NCI-H2107 treated with DMSO at 0.1 percent for 48 hours (cell line): Measurements from ENCODE around the gene VPS33A.
"Not testable (repeated sequence)": the region's sequence is repeated elsewhere in the genome, so short reads cannot be mapped to it uniquely, and the experiment has no call there.

Experiments used
- DNase-seq: peaks from one replicate; lab custom pipeline; 2025; ENCODE audit not compliant: unreplicated experiment; lab: John Stamatoyannopoulos, UW

VPS33A gene

DNA sequence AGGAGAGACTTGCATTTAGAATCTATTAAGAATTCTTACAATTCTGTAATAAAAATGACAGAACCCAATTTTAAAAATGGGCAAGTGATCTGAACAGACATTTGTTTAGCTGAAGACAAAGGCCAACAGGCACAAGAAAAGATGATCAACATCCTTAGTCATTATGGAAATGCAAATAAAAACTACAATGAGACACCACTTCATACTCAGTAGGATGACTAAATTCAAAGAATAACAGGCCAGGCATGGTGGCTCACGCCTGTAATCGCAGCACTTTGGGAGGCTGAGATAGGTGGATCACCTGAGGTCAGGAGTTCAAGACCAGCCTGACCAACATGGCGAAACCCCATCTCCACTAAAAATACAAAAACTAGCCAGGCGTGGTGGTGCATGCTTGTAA, 7.8 kb downstream of the VPS33A start:
- not testable (repeated sequence) for DNase-seq

DNA sequence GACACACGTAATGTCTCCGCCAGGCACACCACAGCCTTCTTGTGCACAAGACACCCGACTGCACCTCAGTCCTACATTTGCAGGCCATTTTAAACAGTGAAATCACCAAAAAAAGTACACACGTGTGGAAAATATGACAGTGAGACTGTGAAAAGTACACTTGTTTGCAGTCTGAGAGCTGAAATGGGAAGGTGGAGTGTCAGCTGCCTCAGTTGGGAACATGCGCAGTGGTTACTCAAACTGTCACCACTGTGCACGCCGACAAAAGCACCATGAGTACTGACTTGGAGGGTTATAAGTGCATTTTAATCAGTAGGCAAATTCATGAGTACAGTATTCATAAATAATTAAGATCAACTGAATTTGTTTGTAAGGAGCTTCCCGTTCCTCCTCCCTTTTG, 15.8 kb downstream of the VPS33A start:
- DNase-seq, result no peak

DNA sequence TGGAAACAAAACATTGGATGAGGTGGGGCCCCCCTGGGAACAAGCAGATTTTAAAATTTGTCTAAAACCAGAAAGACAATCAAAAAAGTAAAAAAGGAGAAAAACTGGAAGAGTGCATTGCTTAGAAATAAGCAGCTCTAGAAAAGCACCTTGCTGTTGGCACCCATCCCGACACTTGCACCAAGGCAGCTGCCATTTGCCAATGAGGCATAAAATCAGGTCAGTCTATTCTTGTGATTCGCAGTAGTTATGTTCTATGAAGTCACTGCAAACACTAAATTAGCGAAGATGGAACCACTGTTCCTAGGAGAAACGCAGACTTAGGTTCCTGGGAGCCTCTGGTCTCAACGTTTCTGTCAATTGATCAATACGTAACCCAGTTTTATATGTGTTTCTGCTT, 16.2 kb downstream of the VPS33A start:
- no peak for DNase-seq

DNA sequence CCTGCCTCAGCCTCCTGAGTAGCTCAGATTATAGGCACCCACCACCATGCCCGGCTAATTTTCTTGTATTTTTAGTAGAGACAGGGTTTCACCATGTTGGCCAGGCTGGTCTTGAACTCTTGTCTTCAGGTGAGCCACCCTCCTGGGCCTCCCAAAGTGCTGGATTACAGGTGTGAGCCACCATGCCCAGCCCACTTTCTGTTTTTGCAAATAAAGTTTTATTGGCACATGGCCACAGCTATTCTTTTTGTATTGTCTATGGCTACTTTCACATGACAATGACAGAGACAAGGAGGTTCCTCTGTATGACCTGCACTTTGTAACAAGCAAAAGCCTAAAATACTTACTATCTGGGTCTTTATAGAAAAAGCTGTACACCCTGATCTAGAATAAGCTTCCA, 20.7 kb downstream of the VPS33A start:
- DNase-seq, result no peak

DNA sequence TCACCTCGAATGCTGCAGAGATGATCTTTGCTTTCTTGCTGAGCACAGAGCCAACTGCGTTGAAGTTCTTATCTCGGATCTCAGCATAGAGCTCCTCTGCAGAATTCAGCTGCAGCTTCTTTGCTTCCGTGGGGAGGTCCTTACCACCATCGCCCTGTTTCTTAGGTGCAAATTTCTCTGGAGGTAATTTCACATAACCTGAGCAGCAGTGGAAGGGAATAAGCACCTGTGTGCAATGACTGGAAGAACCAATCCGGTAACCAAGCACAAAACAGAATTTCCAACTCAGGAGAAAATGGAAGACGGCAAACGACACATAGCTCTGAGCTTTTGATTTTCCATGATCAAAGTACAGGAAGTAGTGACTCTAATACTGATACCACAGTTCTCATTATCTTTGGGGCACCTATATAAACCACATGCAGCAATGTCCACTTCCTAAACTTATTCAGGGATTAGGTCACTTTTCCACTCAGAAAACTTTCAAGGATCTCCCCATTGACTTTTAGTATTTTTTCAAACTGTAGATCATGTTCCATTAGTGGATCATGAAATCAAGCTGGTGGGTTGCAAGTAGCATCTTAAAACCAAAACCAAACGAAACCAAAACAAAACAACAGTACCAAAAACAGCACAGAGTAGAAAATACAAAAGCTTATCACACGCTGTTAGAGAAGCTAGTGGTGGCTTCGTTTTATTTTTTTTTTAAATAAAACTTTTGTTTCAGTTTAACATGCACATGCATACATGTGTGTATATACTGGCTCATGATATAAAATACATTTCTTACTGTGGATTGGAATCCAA, 21.5 kb downstream of the VPS33A start:
- no peak for DNase-seq

DNA sequence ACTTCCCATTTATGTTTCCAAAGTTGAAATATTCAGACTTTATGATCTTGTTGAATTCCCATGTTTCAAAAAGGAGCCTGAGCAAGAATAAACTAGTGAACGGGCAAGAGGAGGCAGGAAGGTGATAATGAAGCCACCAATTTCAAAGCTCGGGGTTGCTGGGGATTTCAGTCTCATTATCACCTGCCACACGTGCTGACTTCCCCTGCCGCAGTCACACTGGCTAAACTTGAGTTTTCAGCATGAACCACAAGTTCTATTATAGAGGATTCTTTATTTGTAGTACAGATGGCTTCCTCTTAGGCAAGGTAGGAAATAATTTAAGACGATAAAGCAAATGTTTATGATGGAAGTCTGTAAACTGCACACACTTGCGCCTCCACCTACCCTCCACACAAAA, 22.3 kb downstream of the VPS33A start:
- DNase-seq, result no peak

DNA sequence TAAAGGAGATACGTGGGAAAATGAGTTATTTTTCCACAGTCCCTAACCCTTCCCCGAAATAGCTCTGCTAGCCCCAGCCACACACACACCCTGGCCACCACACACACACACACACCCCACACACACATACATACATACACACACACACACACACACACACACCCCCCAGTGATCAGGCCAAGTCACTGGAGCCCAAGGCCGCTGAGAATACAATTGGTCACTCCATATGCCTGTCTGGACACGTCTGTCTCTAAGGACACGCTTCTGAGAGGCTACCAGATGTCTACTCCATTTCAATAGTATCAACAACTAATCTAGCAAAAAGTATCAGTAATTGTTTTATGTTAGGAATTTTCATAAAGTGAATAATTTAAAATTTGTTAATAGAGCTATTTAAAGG, 27.4 kb downstream of the VPS33A start:
- DNase-seq, result no peak

DNA sequence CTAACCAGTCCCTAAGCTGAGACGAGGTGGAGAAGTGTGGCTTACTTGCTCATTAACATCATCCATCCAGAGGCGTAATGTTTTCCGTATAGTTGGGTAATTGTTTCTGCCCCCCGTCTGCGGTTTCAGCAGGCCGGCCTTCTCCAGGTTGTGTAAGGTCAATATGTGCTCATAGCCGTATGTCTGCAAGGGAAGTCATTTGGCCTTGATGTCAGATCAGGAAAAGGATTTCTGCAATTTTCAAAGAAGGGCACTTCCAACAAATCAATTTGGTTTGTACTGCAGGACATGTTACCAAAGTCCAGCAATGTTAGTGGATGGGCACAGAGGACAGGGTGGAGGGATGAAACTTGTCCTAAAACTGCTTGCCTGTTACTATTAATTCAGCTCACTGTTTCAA, 30.6 kb downstream of the VPS33A start:
- no peak for DNase-seq

DNA sequence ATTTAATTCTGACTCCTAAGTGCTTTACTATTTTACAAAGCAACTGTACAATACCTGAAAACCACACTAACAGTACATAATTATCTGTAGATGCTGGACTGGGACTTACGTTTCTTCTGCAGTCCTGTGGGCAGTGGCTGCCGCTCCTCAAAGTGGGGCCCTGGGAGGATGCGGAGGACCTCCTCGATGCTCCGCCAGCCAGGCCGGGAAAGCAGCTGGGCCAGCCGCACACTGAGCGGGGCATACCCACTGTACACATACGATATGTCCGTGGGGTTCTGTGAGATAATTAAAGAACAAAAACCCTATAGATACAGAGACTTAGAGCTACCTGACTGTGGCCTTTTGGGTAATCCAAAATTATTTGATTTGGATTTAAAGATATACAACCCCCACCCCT, 33.6 kb downstream of the VPS33A start:
- peak; percentile 52 for DNase-seq

DNA sequence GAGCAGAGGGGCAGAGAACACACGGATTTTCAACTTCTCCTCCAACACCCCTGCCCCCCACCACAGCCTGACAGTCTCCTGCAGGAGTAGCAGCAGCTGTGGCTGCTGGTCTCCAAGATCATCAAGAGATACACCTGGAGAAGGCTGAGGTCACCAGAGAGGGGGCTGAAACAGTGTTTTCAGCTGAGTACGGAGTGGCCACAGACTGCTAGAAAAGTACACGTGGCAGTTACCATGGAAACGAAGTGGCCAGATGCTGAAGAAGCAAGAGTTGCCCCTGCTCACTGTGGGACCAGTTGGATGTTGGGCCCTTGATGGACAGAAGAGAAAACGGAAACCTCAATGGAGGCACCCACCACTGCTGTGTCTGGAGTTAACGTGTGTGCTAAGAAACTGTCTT, 35.5 kb downstream of the VPS33A start:
- DNase-seq, result no peak

DNA sequence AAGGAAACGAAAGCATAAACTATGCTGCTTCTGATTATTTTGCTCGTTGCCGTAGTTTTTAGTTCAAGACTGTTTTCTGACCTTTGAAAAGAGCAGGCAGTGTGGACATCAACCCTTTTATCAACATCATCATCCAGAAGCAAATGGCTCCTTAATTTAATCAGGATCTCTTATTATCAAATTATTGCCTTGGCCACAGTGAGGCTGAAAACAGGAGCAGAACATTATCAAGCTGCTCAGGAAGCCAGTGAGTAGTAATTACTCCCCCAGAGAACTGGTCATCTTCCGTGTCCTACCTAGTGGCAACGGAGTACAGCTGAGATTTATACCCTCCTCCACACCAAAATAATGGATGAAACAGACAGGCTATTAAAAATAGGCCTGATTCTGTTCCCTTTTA, 38.2 kb downstream of the VPS33A start:
- no peak for DNase-seq

DNA sequence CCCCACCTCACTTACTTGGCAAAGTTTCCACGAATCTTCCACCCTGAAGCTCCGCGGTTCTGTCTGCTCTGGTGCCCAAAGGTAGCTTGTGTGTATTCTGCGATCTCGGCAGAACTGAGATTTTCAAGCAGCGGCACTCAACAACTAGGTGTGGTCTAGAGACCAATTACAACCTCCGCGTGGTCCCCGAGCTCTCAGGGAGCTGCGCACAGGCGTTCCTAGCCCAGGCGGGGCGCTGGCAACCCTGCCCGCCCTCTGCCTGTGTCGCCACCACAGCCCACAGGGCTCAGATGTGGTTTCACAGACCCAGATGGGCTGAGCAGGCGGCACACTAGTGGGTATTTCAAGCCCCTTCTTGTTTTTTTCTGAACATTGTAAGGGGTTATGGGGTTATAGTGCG, 39.0 kb downstream of the VPS33A start:
- no peak for DNase-seq

DNA sequence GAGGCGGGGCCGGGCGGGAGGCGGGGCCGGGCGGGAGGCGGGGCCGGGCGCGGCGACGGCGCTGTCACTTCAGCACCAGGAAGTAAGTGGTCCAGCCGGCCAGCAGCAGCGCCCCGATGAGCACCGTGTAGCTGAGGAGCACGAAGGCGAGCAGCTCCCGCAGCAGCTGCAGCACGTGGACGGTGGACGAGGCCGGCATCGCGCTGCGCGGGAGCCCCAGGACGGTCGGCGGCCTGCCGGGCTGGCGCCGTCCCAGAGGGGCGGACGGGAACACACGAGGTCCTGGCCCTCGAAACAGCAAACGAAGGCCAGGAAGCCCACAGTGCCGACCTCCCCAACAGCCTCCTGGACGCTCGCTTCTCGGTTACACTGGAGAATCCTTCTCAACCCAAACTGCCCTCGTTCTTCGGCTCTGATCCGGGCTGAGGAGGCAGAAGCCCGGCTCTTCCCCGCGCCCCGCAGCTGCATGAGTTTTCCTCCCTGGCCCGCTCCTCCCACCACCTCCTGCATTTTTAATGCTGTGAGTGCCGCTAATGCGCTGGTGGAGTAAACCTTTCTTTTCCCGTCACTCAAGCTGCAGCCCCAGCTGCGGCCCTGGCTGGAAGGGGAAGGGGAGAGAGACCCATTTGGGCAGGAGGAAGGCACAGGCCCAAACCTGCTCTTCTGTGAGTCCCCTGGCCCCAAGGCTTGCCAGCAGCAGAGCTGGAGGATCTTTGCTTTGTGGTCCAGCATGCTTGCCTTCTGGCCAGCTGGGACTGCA, 39.7 kb downstream of the VPS33A start:
- no peak for DNase-seq

DNA sequence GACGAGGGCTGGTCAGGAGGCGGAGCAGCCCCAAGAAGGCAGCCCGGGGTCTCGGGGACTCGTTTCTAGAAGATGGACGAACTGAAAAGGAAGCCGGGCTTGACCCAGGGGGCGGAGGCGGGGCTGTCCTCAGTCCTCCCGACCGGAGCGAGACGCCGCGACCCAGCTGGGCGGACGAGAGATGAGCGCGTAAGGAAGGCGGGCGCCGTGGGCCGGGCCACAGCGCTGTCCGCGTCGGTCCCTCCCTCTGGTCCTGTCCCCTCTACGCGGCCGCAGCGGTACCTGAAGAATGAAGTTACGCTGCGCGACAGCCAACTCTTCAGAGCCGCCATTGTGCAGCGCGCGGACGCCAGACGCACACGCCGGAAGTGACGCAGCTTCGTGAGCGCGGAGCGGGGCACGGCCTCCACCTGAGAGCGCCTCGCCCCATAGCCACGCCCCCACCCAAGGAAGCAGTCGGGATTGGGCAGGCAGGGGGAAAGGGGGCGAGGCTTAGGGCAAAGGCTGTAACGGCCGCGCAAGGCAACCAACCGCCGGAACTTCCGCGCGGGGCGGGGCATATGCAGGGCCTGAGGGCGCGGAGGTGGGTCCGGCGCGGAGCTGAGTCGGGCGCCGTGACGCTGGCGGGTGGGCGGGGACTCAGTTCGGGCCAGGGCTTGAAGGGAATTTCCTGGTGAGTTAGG, 40.5 kb downstream of the VPS33A start, which contains the start of gene DIABLO:
DIABLO (minus strand) TSS at position 370 of the 683 bp plus-strand sequence; CDS start at position 332, 38 bp downstream.
- DNase-seq, result peak; percentile 96

DNA sequence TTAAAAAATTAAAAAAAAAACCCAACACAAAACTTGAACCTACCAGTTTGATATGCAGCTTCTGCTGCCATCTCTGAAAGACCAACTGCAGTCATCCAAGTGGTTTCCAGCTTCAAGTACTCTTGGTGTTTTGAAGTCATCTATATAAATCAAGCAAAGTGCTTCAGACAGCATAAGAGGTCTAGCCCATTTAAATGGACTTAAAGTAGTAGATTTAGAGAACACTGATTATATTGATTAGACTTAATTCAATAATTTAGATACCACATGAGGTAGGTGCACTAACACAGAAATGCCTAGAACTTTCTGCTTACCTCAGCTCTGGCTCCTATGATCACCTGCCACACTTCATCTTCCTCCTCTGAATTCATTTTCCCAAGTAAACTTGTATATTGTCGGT, 49.8 kb downstream of the VPS33A start:
- DNase-seq, result no peak

DNA sequence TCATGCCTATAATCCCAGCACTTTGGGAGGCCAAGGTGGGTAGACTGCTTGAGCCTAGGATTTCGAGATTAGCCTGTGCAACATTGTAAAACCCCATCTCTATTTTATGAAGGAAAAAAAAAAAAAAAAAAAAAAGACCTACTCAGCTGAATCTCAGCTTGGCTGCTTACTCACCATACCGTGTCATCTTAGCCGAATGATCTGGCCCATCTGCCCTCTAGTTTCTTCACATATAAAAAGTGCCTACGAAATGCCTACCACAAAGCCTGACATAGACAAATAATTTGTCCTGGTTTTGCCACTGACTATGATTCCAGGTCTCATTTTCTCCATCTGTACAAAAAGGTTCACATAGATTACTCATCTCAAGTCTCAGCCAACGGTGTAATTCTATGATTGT, 50.5 kb downstream of the VPS33A start:
- no peak for DNase-seq

DNA sequence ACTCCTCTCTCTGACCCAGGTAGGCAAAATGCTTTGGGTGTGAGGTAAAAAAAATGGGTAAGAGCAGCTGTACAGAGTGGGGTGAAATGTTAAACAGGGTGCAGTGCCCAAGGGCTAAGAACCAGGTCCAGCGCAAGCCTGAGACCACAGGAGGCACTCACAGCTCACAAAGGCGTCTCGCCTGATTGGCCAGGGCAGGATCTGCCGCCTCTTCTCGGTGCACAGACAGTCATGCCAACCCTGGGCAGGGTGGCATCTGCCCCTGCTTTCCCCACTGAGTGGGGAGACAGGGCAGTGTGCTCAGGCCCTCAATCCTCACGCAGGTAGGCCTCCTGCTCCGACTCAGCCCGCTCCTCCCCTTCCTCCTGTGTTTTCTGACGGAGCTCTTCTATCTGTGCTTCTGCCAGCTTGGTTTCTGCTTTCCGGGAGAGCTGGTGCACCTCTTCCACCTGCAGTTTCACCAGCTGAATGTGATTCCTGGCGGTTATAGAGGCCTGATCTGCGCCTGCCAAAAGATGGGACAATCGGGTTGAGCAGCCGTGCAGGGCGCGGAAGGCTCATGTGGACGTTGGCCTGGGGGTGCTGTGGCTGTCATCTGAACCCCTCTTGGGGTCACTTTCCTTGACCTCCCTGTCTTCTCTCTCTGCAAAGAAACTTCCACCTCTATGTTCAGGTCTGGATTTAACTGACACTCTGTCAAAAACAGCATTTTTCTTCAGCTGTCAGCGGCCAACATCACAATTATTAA, 58.0 kb downstream of the VPS33A start:
- DNase-seq, result no peak

DNA sequence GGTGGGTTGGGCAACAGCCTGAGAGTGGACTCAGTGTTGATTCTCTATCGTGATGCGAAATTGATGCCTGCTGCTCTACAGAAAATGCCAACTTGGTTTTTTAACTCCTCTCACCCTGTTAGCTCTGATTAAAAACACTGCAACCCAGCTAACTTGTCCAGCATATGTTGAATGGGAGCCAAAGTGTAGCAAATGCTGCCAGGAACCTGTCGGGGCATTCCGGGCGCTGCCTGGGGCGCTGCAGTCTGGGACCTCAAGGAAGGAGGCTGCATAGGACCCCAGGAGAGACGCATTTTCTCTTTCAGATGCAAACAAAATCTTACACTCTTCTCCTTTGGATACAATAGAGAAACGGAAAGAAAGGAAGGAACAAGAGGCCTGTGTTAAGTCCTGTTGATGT, 58.9 kb downstream of the VPS33A start:
- DNase-seq, result no peak

DNA sequence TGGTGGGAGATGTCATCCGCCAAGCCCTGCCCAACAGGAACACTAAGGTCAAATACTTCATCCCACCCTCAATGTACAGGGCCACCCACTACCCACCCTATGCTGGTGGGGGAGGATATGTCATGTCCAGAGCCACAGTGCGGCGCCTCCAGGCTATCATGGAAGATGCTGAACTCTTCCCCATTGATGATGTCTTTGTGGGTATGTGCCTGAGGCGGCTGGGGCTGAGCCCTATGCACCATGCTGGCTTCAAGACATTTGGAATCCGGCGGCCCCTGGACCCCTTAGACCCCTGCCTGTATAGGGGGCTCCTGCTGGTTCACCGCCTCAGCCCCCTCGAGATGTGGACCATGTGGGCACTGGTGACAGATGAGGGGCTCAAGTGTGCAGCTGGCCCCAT, 59.3 kb downstream of the VPS33A start:
- DNase-seq, result no peak

DNA sequence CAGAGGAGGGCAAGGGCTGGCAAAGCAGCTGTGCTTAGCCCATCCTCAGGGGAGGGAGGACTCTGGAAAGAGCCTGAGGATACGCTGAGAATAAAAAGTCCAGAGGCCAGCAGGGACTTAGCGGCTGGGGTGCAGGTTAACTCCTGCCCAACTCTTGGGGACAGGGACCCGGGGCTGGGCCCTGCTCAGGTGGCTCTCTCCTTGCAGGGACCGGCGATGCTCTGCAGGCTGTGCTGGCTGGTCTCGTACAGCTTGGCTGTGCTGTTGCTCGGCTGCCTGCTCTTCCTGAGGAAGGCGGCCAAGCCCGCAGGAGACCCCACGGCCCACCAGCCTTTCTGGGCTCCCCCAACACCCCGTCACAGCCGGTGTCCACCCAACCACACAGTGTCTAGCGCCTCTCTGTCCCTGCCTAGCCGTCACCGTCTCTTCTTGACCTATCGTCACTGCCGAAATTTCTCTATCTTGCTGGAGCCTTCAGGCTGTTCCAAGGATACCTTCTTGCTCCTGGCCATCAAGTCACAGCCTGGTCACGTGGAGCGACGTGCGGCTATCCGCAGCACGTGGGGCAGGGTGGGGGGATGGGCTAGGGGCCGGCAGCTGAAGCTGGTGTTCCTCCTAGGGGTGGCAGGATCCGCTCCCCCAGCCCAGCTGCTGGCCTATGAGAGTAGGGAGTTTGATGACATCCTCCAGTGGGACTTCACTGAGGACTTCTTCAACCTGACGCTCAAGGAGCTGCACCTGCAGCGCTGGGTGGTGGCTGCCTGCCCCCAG, 60.0 kb downstream of the VPS33A start:
- no peak for DNase-seq
